SU-DHL-6 (cell line): ENCODE data around the gene NADK.
"Not testable (repeated sequence)": the region's sequence is repeated elsewhere in the genome, so short reads cannot be mapped to it uniquely, and the experiment has no call there.

Experiments
- EZH2phosphoT487 ChIP-seq: fragments of 200-600 bp; sonication (generic), shearing (Covaris generic); conservative IDR thresholded peaks from 2 replicates; pipeline ENCODE4 v1.6.1; 2018; ENCODE audit warnings: mild to moderate bottlenecking, antibody characterized with exemption, low read length, moderate library complexity, mixed read lengths
- TF ChIP-seq, protein P1 (sequence below): fragments of 200-600 bp; sonication (generic); IDR thresholded peaks from one replicate; pipeline ENCODE4 v1.5.1; 2017; ENCODE audit warnings: antibody characterized with exemption, mild to moderate bottlenecking, low read length, moderate library complexity; ENCODE audit not compliant: insufficient read depth, poor library complexity, severe bottlenecking

- TF ChIP-seq, protein P1, sequence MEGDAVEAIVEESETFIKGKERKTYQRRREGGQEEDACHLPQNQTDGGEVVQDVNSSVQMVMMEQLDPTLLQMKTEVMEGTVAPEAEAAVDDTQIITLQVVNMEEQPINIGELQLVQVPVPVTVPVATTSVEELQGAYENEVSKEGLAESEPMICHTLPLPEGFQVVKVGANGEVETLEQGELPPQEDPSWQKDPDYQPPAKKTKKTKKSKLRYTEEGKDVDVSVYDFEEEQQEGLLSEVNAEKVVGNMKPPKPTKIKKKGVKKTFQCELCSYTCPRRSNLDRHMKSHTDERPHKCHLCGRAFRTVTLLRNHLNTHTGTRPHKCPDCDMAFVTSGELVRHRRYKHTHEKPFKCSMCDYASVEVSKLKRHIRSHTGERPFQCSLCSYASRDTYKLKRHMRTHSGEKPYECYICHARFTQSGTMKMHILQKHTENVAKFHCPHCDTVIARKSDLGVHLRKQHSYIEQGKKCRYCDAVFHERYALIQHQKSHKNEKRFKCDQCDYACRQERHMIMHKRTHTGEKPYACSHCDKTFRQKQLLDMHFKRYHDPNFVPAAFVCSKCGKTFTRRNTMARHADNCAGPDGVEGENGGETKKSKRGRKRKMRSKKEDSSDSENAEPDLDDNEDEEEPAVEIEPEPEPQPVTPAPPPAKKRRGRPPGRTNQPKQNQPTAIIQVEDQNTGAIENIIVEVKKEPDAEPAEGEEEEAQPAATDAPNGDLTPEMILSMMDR = not testable (repeated sequence)
- TF ChIP-seq EZH2phosphoT487 = not testable (repeated sequence)
Measured at GRCh38 chr1:1742529-1742928, 35.7 kb downstream of the NADK start.
